A549 treated with dexamethasone at 1 μM for 4 hours (cell line): ENCODE measurements around the gene ZSCAN9. TPM values are rescaled to one million over a fixed set of nuclear protein-coding genes. Genes with fewer than 3 reads are reported as not detected.

Source experiments
- total RNA-seq: library from RNA; stranded (reverse); fragments of 200-300 nt; extraction: Qiagen RNA extraction; gene quantifications from 5 replicates; pipeline ENCODE4 v1.2.3, GENCODE V29; 2022

ZSCAN9 gene
- total RNA-seq, result 6.2 to 7.1 TPM (median 6.8 TPM) in 5 replicates

DNA sequence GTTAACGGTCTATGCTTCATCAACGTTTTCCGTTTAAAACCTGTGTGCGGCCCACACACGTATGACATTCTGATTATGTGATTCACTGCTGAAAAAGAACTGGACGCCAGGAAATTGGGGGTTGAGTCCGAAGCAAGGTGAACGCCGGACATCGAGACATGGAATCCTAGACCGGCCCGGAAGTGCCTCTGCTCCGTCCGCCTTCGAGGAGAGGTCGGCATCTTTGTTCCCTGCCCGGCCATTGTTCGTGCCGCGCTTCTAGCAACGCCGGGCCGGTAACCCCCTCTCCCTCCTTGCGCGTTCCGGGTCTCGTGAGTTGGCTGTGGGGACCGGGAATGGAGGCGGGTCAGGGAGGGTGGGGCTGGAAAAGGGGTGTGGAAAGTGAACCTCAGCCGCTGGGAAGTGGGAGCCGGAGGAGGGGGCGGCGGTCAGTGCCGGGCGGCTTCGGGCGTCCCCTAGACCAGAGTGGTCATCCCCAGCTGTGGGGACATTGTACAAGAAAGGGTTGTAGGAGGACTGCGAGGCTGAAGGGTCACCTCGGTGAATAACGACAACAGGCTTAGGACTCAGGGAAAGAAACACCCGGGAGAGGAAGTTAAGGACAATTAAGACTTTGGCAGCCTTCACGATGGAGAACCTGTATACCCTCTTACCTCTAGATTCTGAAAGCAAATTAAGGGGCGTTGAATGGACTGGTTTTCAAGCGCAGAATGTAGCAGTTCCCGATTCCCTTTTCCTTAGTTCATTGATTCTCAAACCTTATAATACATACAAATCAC is at the start of gene ZSCAN9:
TSS of gene ZSCAN9 (plus strand) at position 220 of the 779 bp plus-strand sequence. CDS start 1,810 bp downstream, outside the sequence.

GRCh38 chr6:28252009-28252975 is 27.2 kb downstream of the ZSCAN9 start, which contains the start of gene ZKSCAN4:
Gene ZKSCAN4 (minus strand): TSS chr6:28252269. CDS start chr6:28251980, 289 bp downstream.

DNA sequence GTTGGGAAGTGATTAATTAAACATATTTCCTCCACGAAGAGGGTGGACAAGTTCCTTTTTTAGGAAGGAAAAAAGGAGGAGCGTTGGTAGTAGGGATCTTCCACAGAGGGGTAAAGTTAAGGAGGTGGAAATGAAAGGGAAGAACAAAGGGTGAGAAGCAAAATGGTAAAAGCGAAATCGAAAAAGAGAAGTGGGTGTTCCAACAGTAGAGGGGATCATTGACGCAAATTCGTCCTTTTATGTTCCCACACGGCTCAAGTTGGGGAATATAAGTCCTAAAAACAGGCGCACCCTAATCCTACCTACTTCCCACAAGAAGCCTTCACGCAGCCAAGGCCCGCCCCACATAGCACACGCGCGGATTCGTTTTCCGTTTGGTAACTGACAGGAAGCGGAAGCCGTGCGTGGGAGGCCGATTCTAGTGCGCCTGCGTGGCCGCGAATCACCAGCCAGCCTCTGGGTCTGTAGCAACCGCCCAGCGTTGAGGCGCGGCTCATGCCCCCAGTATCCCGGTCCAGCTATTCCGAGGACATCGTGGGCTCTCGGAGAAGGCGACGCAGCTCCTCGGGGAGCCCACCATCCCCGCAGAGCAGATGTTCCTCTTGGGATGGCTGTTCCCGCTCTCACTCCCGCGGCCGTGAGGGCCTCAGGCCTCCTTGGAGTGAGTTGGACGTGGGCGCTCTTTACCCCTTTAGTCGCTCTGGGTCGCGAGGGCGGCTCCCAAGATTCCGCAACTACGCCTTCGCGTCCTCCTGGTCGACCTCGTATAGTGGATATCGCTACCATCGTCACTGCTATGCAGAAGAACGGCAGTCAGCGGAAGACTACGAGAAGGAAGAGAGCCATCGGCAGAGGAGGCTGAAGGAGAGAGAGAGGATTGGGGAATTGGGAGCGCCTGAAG is 34.1 kb downstream of the ZSCAN9 start, which contains the start of gene NKAPL:
TSS of gene NKAPL (plus strand) at position 421 of the 901 bp plus-strand sequence. CDS start at position 496, 75 bp downstream.

DNA sequence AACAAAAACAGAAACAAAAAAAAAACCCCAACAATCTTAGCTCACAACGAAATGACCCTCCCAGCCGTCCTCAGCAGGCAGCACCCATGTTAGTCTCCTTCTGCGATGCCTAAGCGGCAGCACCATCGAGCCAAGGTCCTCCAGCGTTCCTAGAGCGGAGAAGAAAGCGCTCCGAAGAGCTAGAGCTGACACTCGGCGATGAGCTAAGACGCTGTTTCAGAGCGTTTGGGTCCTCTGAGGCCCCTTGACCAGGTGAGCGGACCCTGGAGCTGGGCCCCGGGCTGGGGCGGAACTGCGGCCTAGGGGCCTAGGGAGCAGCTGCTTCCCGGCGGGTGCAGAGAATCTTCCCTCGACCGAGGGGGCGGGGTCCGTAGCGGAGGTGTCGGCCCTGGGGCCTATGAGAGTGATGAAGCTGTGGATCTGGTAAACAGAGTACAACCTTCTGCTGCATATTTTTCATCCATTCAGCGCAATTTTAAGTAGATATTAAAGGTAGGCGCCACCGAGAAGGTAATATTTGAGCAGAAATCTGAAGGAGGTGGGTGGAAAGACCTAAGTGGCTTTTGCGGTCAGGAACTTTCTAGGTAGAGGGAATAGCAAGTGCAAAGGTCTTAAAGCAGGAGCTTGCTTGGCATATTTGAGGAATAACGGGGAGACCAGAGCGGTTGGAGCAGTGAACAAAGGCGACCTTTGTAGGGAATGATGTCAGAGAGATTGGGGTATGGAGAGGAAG is 42.1 kb downstream of the ZSCAN9 start, which contains the start of gene ZSCAN26:
TSS of gene ZSCAN26 (plus strand) at position 182 of the 733 bp plus-strand sequence. CDS start 4,777 bp downstream, outside the sequence.

DNA sequence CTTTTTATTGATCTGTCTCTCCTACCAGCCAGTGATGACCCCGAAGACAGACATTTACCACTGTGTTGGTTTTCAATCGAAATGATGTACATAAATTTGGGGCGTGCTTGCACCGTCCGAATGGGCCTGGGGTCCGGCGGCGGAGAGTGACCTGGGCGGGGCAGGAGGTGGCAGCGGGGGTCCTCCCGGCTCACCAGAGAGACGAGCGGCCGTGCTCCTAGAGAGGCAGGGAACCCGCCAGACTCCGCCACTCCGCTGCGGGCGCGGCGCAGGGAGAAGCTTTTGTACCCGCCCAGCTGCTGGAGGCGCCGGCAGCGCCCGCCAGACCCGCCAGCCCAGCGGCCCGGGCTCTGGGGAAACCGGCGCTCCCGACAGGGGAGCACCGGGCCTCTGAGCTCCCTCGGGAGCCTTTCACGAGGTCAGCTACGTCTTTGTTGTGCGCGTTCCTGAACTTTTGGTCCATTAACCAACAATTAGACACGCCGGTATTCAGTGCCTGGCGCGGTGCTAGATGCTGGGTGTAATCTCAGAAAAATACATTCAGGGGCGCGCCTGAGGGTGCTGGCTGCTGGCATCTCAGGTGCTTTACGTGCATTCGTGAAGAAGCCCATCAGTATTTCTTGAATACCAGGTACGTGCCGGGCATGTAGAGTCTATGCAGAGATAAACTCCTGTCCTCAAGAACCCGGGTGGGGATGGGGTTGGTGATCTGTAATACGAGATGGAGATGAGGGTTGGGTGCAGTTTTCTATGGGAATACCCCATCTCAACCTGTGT is 56.4 kb downstream of the ZSCAN9 start, which contains the start of gene PGBD1:
TSS of gene PGBD1 (plus strand) at position 285 of the 777 bp plus-strand sequence. CDS start 2,242 bp downstream, outside the sequence.

Other genes starting within 250 kb of the ZSCAN9 start
- 0.73 to 0.88 TPM (median 0.81 TPM) in 5 replicates for gene ZNF165, start 144.7 kb upstream of the ZSCAN9 start, total RNA-seq
- 3.7 to 4.3 TPM (median 4.0 TPM) in 5 replicates for gene ZSCAN16, start 100.7 kb upstream of the ZSCAN9 start, total RNA-seq
- 3.2 to 6.5 TPM (median 5.2 TPM) in 5 replicates for gene ZKSCAN8, start 83.4 kb upstream of the ZSCAN9 start, total RNA-seq
- gene ZKSCAN4, start 27.0 kb downstream of the ZSCAN9 start, total RNA-seq, result 2.1 to 3.0 TPM (median 2.5 TPM) in 5 replicates
- not detected in 5 replicates for gene NKAPL, start 34.0 kb downstream of the ZSCAN9 start, total RNA-seq
- 3.9 to 5.4 TPM (median 4.2 TPM) in 5 replicates for gene ZSCAN26, start 41.9 kb downstream of the ZSCAN9 start, total RNA-seq
- 4.1 to 5.0 TPM (median 4.8 TPM) in 5 replicates for gene PGBD1, start 56.3 kb downstream of the ZSCAN9 start, total RNA-seq
- 1.2 to 2.8 TPM (median 1.8 TPM) in 5 replicates for gene ZSCAN31, start 110.9 kb downstream of the ZSCAN9 start, total RNA-seq
- gene ZKSCAN3, start 124.7 kb downstream of the ZSCAN9 start, total RNA-seq, result 1.6 to 2.4 TPM (median 1.9 TPM) in 5 replicates
- gene ZSCAN12, start 174.5 kb downstream of the ZSCAN9 start, total RNA-seq, result 1.3 to 2.2 TPM (median 1.8 TPM) in 5 replicates
- not detected in 5 replicates for gene ZSCAN23, start 218.2 kb downstream of the ZSCAN9 start, total RNA-seq